ENCODE measurements around the gene MYCN.

The MYCN gene

GRCh38 chr2:15979759-15980604, 39.6 kb downstream of the MYCN start:
- H3K36me3 ChIP-seq (ENCODE audit: control insufficient read depth, insufficient read depth, low read length, severe bottlenecking) = no peaks in the 10 kb centered on the region
- H3K4me1 ChIP-seq (ENCODE audit: control insufficient read depth, insufficient read depth, low read length) = no peaks in the 10 kb centered on the region
- H3K4me3 ChIP-seq (ENCODE audit: low read length) = no peak overlapping the region
- H3K9ac ChIP-seq (ENCODE audit: low read length) = no peak overlapping the region
- no peaks in the 10 kb centered on the region for H3K9me3 ChIP-seq (ENCODE audit: control insufficient read depth, low read length)
- peaks cover 8% of the 10 kb centered on the region for H3K27me3 ChIP-seq (replicated peaks; ENCODE audit: control insufficient read depth, insufficient read depth, low read length)
- no peak for DNase-seq (ENCODE audit: low read depth)

- no peaks in the 10 kb centered on the region for H3K9me3 ChIP-seq (ENCODE audit: control insufficient read depth, low read length)
- no peaks in the 10 kb centered on the region for H3K36me3 ChIP-seq (ENCODE audit: control insufficient read depth, insufficient read depth, low read length, severe bottlenecking)
- no peak for DNase-seq (ENCODE audit: low read depth)
- H3K4me3 ChIP-seq (ENCODE audit: low read length) = no peak overlapping the region
- no peak overlapping the region for H3K9ac ChIP-seq (ENCODE audit: low read length)
- peaks cover 9% of the 10 kb centered on the region for H3K27me3 ChIP-seq (replicated peaks; ENCODE audit: control insufficient read depth, insufficient read depth, low read length)
- H3K4me1 ChIP-seq (ENCODE audit: control insufficient read depth, insufficient read depth, low read length) = no peaks in the 10 kb centered on the region
Observed at GRCh38 chr2:15980605-15981098, 40.3 kb downstream of the MYCN start.

GRCh38 chr2:15981646-15982045, 41.3 kb downstream of the MYCN start:
- Histone ChIP-seq H3K4me1 (ENCODE audit: control insufficient read depth, insufficient read depth, low read length) (no peaks in the 10 kb centered on the region), H3K9ac (ENCODE audit: low read length) (no peak overlapping the region), H3K27me3 (replicated peaks; ENCODE audit: control insufficient read depth, insufficient read depth, low read length) (peaks cover 14% of the 10 kb centered on the region), H3K4me3 (ENCODE audit: low read length) (no peak overlapping the region), H3K9me3 (ENCODE audit: control insufficient read depth, low read length) (no peaks in the 10 kb centered on the region), H3K36me3 (ENCODE audit: control insufficient read depth, insufficient read depth, low read length, severe bottlenecking) (no peaks in the 10 kb centered on the region)
- no peak for DNase-seq (ENCODE audit: low read depth)

GRCh38 chr2:15982285-15983044, 42.1 kb downstream of the MYCN start:
- no peak overlapping the region for H3K9ac ChIP-seq (ENCODE audit: low read length)
- H3K4me3 ChIP-seq (ENCODE audit: low read length) = no peak overlapping the region
- H3K27me3 ChIP-seq (replicated peaks; ENCODE audit: control insufficient read depth, insufficient read depth, low read length) = peaks cover 15% of the 10 kb centered on the region
- H3K36me3 ChIP-seq (ENCODE audit: control insufficient read depth, insufficient read depth, low read length, severe bottlenecking) = no peaks in the 10 kb centered on the region
- H3K9me3 ChIP-seq (ENCODE audit: control insufficient read depth, low read length) = no peaks in the 10 kb centered on the region
- no peaks in the 10 kb centered on the region for H3K4me1 ChIP-seq (ENCODE audit: control insufficient read depth, insufficient read depth, low read length)
- DNase-seq (ENCODE audit: low read depth) = no peak

- DNase-seq (ENCODE audit: low read depth) = no peak
- Histone ChIP-seq H3K4me3 (ENCODE audit: low read length) (no peak overlapping the region), H3K9me3 (ENCODE audit: control insufficient read depth, low read length) (no peaks in the 10 kb centered on the region), H3K27me3 (replicated peaks; ENCODE audit: control insufficient read depth, insufficient read depth, low read length) (peaks cover 18% of the 10 kb centered on the region), H3K36me3 (ENCODE audit: control insufficient read depth, insufficient read depth, low read length, severe bottlenecking) (no peaks in the 10 kb centered on the region), H3K9ac (ENCODE audit: low read length) (no peak overlapping the region), H3K4me1 (ENCODE audit: control insufficient read depth, insufficient read depth, low read length) (no peaks in the 10 kb centered on the region)
Observed at GRCh38 chr2:15983496-15983895, 43.1 kb downstream of the MYCN start.

- DNase-seq (ENCODE audit: low read depth) = no peak
- Histone ChIP-seq H3K4me1 (ENCODE audit: control insufficient read depth, insufficient read depth, low read length) (no peaks in the 10 kb centered on the region), H3K9me3 (ENCODE audit: control insufficient read depth, low read length) (no peaks in the 10 kb centered on the region)
Observed at GRCh38 chr2:15984368-15985255, 44.3 kb downstream of the MYCN start.

GRCh38 chr2:15985531-15985930, 45.2 kb downstream of the MYCN start:
- Histone ChIP-seq H3K4me3 (ENCODE audit: low read length) (no peak overlapping the region), H3K9me3 (ENCODE audit: control insufficient read depth, low read length) (no peaks in the 10 kb centered on the region), H3K36me3 (ENCODE audit: control insufficient read depth, insufficient read depth, low read length, severe bottlenecking) (no peaks in the 10 kb centered on the region), H3K4me1 (ENCODE audit: control insufficient read depth, insufficient read depth, low read length) (no peaks in the 10 kb centered on the region), H3K9ac (ENCODE audit: low read length) (no peak overlapping the region), H3K27me3 (replicated peaks; ENCODE audit: control insufficient read depth, insufficient read depth, low read length) (peaks cover 14% of the 10 kb centered on the region)
- DNase-seq (ENCODE audit: low read depth) = no peak

More at GRCh38 chr2:15984368-15985255, 44.3 kb downstream of the MYCN start:
- H3K9ac ChIP-seq (ENCODE audit: low read length) = no peak overlapping the region
- peaks cover 18% of the 10 kb centered on the region for H3K27me3 ChIP-seq (replicated peaks; ENCODE audit: control insufficient read depth, insufficient read depth, low read length)
- no peak overlapping the region for H3K4me3 ChIP-seq (ENCODE audit: low read length)
- no peaks in the 10 kb centered on the region for H3K36me3 ChIP-seq (ENCODE audit: control insufficient read depth, insufficient read depth, low read length, severe bottlenecking)

- H3K4me1 ChIP-seq (ENCODE audit: control insufficient read depth, insufficient read depth, low read length) = no peaks in the 10 kb centered on the region
- DNase-seq (ENCODE audit: low read depth) = no peak
- H3K9ac ChIP-seq (ENCODE audit: low read length) = no peak overlapping the region
- H3K36me3 ChIP-seq (ENCODE audit: control insufficient read depth, insufficient read depth, low read length, severe bottlenecking) = no peaks in the 10 kb centered on the region
- H3K27me3 ChIP-seq (replicated peaks; ENCODE audit: control insufficient read depth, insufficient read depth, low read length) = peaks cover 13% of the 10 kb centered on the region
- H3K4me3 ChIP-seq (ENCODE audit: low read length) = no peak overlapping the region
- H3K9me3 ChIP-seq (ENCODE audit: control insufficient read depth, low read length) = no peaks in the 10 kb centered on the region
Observed at GRCh38 chr2:15986068-15986560, 45.8 kb downstream of the MYCN start.

GRCh38 chr2:15986644-15987043, 46.3 kb downstream of the MYCN start:
- Histone ChIP-seq H3K36me3 (ENCODE audit: control insufficient read depth, insufficient read depth, low read length, severe bottlenecking) (no peaks in the 10 kb centered on the region), H3K4me3 (ENCODE audit: low read length) (no peak overlapping the region), H3K9ac (ENCODE audit: low read length) (no peak overlapping the region), H3K4me1 (ENCODE audit: control insufficient read depth, insufficient read depth, low read length) (no peaks in the 10 kb centered on the region), H3K9me3 (ENCODE audit: control insufficient read depth, low read length) (no peaks in the 10 kb centered on the region), H3K27me3 (replicated peaks; ENCODE audit: control insufficient read depth, insufficient read depth, low read length) (peaks cover 13% of the 10 kb centered on the region)
- DNase-seq (ENCODE audit: low read depth) = no peak

- no peak overlapping the region for H3K9ac ChIP-seq (ENCODE audit: low read length)
- no peak for DNase-seq (ENCODE audit: low read depth)
- no peaks in the 10 kb centered on the region for H3K36me3 ChIP-seq (ENCODE audit: control insufficient read depth, insufficient read depth, low read length, severe bottlenecking)
- no peaks in the 10 kb centered on the region for H3K4me1 ChIP-seq (ENCODE audit: control insufficient read depth, insufficient read depth, low read length)
- no peak overlapping the region for H3K4me3 ChIP-seq (ENCODE audit: low read length)
- no peaks in the 10 kb centered on the region for H3K9me3 ChIP-seq (ENCODE audit: control insufficient read depth, low read length)
- peaks cover 13% of the 10 kb centered on the region for H3K27me3 ChIP-seq (replicated peaks; ENCODE audit: control insufficient read depth, insufficient read depth, low read length)
Observed at GRCh38 chr2:15988733-15989132, 48.4 kb downstream of the MYCN start.

All from adipocyte (in vitro differentiated cells).